AG09309 (cell line): ENCODE data around the gene SCARF2.
A peak's percentile ranks its signal among the peaks of the same experiment; 100 is the strongest.

Experiments
- DNase-seq: peaks from one replicate; pipeline ENCODE4 v3.0.0-alpha.2; 2010; ENCODE audit warnings: low read depth
- H3K4me3 ChIP-seq: 2 replicates; pipeline ENCODE4 v1.5.1; 2011; ENCODE audit warnings: mild to moderate bottlenecking, low read depth, low read length, moderate library complexity; ENCODE audit not compliant: control insufficient read depth
- CTCF ChIP-seq: IDR thresholded peaks from 2 replicates; pipeline ENCODE4 v1.5.1; 2011; ENCODE audit warnings: mild to moderate bottlenecking, low read depth, low read length, inconsistent platforms; ENCODE audit not compliant: insufficient read depth, control insufficient read depth; ENCODE audit errors: missing control alignments

SCARF2 gene

GRCh38 chr22:20436768-20437612 lies 635 bp downstream of the SCARF2 start:
- DNase-seq = no peak

DNA sequence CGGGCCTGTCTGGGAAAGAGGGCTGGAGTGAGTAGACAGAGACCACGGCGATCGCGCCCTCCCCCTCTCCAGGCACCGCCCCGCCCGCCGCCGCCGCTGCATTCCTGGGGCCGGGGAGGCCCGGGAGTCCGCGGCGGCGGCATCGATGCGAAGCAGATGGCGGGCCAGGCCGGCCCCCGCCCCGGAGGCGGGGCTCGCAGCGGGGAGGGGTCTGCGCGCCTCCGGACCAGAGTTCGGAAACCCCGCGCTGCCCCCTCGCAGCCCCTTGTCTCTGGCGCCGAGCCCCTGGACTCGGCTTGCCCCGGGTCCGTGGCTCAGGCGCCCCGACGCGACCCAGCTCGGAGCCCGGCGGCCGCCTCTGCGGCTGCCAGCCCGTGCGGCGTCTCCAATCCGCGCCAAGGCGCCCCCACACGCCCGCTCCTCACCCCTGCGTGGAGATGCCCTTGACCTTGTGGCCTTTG lies 1.3 kb downstream of the SCARF2 start:
- no peak for TF ChIP-seq CTCF
- no peak for DNase-seq
- H3K4me3 ChIP-seq = peak overlapping the region; percentile 91

More at GRCh38 chr22:20436768-20437612, 635 bp downstream of the SCARF2 start:
- no peak for TF ChIP-seq CTCF
- H3K4me3 ChIP-seq = peak overlapping the region; percentile 91

GRCh38 chr22:20435436-20436306 lies 2.0 kb downstream of the SCARF2 start:
- H3K4me3 ChIP-seq = peak overlapping the region; percentile 91
- TF ChIP-seq CTCF = no peak
- DNase-seq = no peak

DNA sequence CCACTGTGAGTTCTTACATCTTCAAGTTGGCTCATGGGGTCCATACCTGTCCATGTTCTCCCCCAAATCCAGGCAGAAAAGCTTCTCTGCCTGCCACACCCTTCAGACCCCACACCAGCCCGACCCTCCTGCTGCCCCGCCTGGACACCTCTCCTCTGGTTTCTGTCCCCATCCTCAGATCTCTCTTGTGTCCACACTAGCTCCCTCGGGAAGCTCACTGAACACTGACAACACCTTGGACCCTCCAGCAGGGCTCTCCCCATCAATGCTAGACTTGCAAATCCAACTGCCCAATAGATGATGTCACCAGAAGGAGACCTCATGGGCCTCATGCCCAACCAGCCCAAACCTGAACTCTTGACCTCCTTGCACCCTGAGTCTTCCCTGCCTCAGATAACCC lies 2.9 kb downstream of the SCARF2 start:
- DNase-seq = no peak
- TF ChIP-seq CTCF = no peak
- no peak overlapping the region for H3K4me3 ChIP-seq

DNA sequence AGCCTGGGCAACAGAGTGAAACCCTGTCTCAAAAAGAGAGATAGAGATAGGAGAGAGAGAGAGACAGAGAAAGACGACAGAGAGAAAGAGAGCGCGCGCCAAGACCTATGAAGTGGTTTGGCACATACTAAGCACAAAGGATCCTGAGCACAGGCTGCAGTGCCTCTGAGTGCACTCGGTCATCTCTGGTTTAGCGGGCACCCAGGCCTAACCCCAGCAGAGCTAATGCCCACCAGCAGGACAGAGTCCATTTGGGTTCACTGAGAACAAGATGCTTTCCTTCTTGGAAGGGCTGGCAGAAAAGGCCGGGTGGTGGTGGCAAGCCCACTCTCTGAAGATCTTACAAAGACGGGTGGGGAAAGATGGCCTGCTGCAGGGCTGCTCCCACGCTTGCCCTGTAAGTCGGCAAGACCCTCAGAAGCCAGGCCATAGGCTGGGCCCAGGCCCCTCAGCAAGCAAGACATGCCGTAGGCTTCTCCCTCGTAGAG lies 3.3 kb downstream of the SCARF2 start:
- DNase-seq = no peak
- no peak overlapping the region for H3K4me3 ChIP-seq
- no peak for TF ChIP-seq CTCF

- TF ChIP-seq CTCF = no peak
- no peak for DNase-seq
Observed at GRCh38 chr22:20433686-20434241, 3.9 kb downstream of the SCARF2 start.

More at GRCh38 chr22:20433686-20434241, 3.9 kb downstream of the SCARF2 start:
- H3K4me3 ChIP-seq = no peak overlapping the region
